CD4-positive, alpha-beta T cell (primary cell): ENCODE results near the gene ZNF467. TPM values are rescaled to one million over a fixed set of nuclear protein-coding genes. Genes with fewer than 3 reads are reported as not detected.

Source experiments
- ATAC-seq: fragments of 200-7000 bp; cut with Tn5 transposase; one replicate; pipeline ENCODE4 v1.10.0; 2022; ENCODE audit warnings: mild to moderate bottlenecking; ENCODE audit not compliant: poor library complexity
- CTCF ChIA-PET: fragments of 350-600 bp; sonication (Branson Sonifier 250); formaldehyde crosslinking; loops from one replicate; lab custom pipeline; 2021; ENCODE audit warnings: antibody characterized with exemption, inconsistent platforms; lab: Charles Lee
- POLR2A ChIA-PET: fragments of 350-600 bp; sonication (Branson Sonifier 250); formaldehyde crosslinking; loops from one replicate; lab custom pipeline; 2021; ENCODE audit warnings: antibody characterized with exemption, inconsistent platforms; lab: Charles Lee
- DNase-seq, 14 experiments: peaks; one replicate each; pipeline ENCODE4 v3.0.0-alpha.2; 2013 to 2020; ENCODE audit warnings: mixed read lengths in 2 of 14
- H3K27ac ChIP-seq, 2 donors: one replicate each; pipeline versions ENCODE4 v1.5.1 to v1.7.0; 2013; ENCODE audit warnings: low read length in 2 of 2, low read depth in 1 of 2, mild to moderate bottlenecking in 1 of 2
- H3K27me3 ChIP-seq, 2 experiments: 1 replicate in 1 of 2; 2 replicates in 1 of 2; pipeline versions ENCODE4 v1.6.1 to v1.7.0; 2013; ENCODE audit warnings: low read length in 2 of 2, control low read depth in 1 of 2, mild to moderate bottlenecking in 1 of 2, moderate library complexity in 1 of 2; ENCODE audit not compliant: insufficient read depth in 2 of 2, control insufficient read depth in 1 of 2
- H3K36me3 ChIP-seq: one replicate; pipeline ENCODE4 v1.6.1; 2013; ENCODE audit warnings: low read length, control low read depth; ENCODE audit not compliant: insufficient read depth
- H3K4me1 ChIP-seq: one replicate; pipeline ENCODE4 v1.6.1; 2013; ENCODE audit warnings: low read length, control low read depth; ENCODE audit not compliant: insufficient read depth
- H3K4me3 ChIP-seq: one replicate; pipeline ENCODE4 v1.5.1; 2013; ENCODE audit warnings: mild to moderate bottlenecking, low read length, moderate library complexity
- H3K9me3 ChIP-seq, 2 experiments: 1 replicate in 1 of 2; 2 replicates in 1 of 2; pipeline versions ENCODE4 v1.6.1 to v1.7.0; 2013; ENCODE audit warnings: low read length in 2 of 2, mild to moderate bottlenecking in 2 of 2, control low read depth in 1 of 2, moderate library complexity in 1 of 2; ENCODE audit not compliant: control insufficient read depth in 1 of 2, insufficient read depth in 1 of 2
- H3K27ac Mint-ChIP-seq: one replicate; pipeline ENCODE4 v1.8.0; 2020; ENCODE audit warnings: mixed read lengths
- H3K27me3 Mint-ChIP-seq: one replicate; pipeline ENCODE4 v1.8.0; 2021; ENCODE audit warnings: mixed read lengths
- H3K36me3 Mint-ChIP-seq: one replicate; pipeline ENCODE4 v1.8.0; 2021; ENCODE audit warnings: low read depth, mixed read lengths
- H3K4me1 Mint-ChIP-seq: one replicate; pipeline ENCODE4 v1.8.0; 2021; ENCODE audit warnings: low read depth, mixed read lengths
- H3K4me3 Mint-ChIP-seq: one replicate; pipeline ENCODE4 v1.8.0; 2020; ENCODE audit warnings: mild to moderate bottlenecking, mixed read lengths
- H3K9me3 Mint-ChIP-seq: one replicate; pipeline ENCODE4 v1.8.0; 2020; ENCODE audit warnings: mixed read lengths
- intact Hi-C, 2 experiments: fragments of 100-400 bp; cut with DNase I in 1 of 2; cut with micrococcal nuclease in 1 of 2; formaldehyde crosslinking; loops; one replicate each; pipeline versions ENCODE4 v1.15.1 to v1.9.0; 2023 to 2025; cut with DNase I, micrococcal nuclease
- total RNA-seq, 174 experiments: library from RNA in 2 of 174; stranded (reverse) in 2 of 174; gene quantifications; one replicate each; pipeline ENCODE4 v1.2.3 and lab custom pipeline; 2021 to 2026
- TF ChIP-seq, protein P1 (sequence below): fragments of 200-600 bp; IDR thresholded peaks from one replicate; pipeline ENCODE4 v1.8.0; 2022; ENCODE audit warnings: antibody characterized with exemption, mild to moderate bottlenecking

ZNF467 gene
- total RNA-seq, 2 experiments from 2014 or later = 4.1 to 4.3 TPM

DNA sequence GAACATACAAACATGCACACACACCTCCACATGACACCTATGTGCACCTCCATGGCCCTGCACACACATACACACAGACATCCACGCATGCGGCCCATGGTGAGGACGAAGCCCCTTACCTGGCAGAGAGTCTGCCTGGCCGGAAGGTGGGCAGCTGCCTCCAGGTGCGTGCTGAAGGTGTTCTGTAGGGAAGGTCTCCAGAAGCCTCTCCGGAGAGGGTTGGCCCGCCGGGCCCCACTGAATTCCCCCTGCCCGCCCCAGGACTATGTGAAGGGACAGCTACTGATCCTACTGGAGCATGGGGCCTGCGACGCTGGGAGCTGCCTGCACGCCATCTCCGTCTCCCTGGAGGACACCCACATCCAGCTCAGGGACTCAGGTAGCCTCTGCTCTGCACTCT lies 8.5 kb upstream of the ZNF467 start:
- no peak overlapping the region for H3K4me3 ChIP-seq
- Mint-ChIP-seq H3K4me1 (no peaks in the 10 kb centered on the region), H3K4me3 (no peak overlapping the region), H3K36me3 (no peaks in the 10 kb centered on the region), H3K27ac (no peak overlapping the region), H3K9me3 (no peaks in the 10 kb centered on the region), H3K27me3 (no peaks in the 10 kb centered on the region)
- intact Hi-C loops = no loop called here
- TF ChIP-seq, protein P1, sequence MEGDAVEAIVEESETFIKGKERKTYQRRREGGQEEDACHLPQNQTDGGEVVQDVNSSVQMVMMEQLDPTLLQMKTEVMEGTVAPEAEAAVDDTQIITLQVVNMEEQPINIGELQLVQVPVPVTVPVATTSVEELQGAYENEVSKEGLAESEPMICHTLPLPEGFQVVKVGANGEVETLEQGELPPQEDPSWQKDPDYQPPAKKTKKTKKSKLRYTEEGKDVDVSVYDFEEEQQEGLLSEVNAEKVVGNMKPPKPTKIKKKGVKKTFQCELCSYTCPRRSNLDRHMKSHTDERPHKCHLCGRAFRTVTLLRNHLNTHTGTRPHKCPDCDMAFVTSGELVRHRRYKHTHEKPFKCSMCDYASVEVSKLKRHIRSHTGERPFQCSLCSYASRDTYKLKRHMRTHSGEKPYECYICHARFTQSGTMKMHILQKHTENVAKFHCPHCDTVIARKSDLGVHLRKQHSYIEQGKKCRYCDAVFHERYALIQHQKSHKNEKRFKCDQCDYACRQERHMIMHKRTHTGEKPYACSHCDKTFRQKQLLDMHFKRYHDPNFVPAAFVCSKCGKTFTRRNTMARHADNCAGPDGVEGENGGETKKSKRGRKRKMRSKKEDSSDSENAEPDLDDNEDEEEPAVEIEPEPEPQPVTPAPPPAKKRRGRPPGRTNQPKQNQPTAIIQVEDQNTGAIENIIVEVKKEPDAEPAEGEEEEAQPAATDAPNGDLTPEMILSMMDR = no peak
- ATAC-seq = no peak
- CTCF ChIA-PET = no interaction called here
- POLR2A ChIA-PET = no interaction called here
- H3K27me3 ChIP-seq = no peaks in the 10 kb centered on the region
- no peaks in the 10 kb centered on the region for H3K9me3 ChIP-seq
- H3K27ac ChIP-seq = no peak overlapping the region
- no peaks in the 10 kb centered on the region for H3K36me3 ChIP-seq
- H3K4me1 ChIP-seq = no peaks in the 10 kb centered on the region
- DNase-seq = no peak

DNA sequence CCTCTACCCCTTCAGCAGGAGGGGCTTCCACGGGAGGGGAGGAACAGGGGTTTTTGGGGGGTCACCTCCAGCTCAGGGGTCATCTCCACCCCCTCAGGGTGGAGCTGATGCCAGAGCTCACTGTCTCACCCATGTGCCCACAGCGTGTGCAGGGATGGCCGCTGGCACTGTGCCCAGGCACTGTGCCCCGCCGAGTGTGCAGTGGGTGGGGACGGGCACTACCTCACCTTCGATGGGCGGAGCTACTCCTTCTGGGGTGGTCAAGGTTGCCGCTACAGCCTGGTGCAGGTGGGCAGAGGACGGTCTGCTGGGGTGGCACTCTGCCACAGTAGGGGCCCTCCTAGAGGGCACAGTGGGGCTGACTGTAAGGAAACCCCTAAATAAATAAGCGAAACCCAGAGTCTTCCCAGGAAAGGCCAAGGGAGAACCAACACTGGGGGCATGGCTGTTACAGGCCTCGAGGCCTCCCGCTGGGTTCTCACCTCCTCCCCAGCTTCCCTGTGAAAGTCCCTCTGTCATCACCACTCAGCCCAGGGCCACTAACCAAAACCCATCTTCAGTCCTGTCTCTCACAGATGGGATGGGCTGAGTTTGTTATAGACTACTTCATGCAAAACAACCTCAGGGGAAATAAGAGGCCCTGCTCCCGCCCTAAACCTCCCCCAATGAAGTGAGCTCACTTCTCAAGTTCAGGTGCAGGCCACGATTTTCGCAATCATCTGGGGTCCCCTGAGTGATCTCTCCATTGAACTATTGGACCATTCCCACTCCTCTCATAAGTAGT lies 7.4 kb upstream of the ZNF467 start:
- no peaks in the 10 kb centered on the region for H3K36me3 Mint-ChIP-seq
- intact Hi-C loops = no loop called here
- H3K4me1 Mint-ChIP-seq = peaks cover 4% of the 10 kb centered on the region
- H3K27me3 Mint-ChIP-seq = no peaks in the 10 kb centered on the region
- ATAC-seq = no peak
- POLR2A ChIA-PET = no interaction called here
- TF ChIP-seq, protein P1 = no peak
- H3K4me3 Mint-ChIP-seq = no peak overlapping the region
- Histone ChIP-seq H3K4me1 (peaks cover 6% of the 10 kb centered on the region), H3K27me3 (no peaks in the 10 kb centered on the region), H3K36me3 (no peaks in the 10 kb centered on the region), H3K4me3 (no peak overlapping the region), H3K9me3 (no peaks in the 10 kb centered on the region), H3K27ac (no peak overlapping the region)
- no peak overlapping the region for H3K27ac Mint-ChIP-seq
- CTCF ChIA-PET = no interaction called here
- DNase-seq = no peak
- H3K9me3 Mint-ChIP-seq = no peaks in the 10 kb centered on the region

DNA sequence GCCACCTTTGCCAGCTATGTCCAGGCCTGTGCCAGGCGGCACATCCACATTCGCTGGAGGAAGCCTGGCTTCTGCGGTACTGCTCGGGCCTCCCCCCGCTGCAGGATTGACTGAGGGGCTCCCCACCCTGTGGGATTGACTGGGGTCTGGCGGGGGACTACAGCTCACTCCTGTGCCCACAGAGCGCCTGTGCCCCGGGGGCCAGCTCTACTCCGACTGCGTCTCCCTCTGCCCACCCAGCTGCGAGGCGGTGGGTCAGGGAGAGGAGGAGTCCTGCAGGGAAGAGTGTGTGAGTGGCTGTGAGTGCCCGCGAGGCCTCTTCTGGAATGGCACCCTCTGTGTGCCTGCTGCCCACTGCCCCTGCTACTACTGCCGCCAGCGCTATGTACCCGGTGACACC lies 6.7 kb upstream of the ZNF467 start:
- Histone ChIP-seq H3K27me3 (no peaks in the 10 kb centered on the region), H3K4me3 (no peak overlapping the region), H3K4me1 (peaks cover 8% of the 10 kb centered on the region), H3K27ac (no peak overlapping the region), H3K36me3 (no peaks in the 10 kb centered on the region), H3K9me3 (no peaks in the 10 kb centered on the region)
- Mint-ChIP-seq H3K36me3 (no peaks in the 10 kb centered on the region), H3K4me1 (peaks cover 8% of the 10 kb centered on the region), H3K9me3 (no peaks in the 10 kb centered on the region), H3K27me3 (no peaks in the 10 kb centered on the region), H3K27ac (no peak overlapping the region), H3K4me3 (no peak overlapping the region)
- TF ChIP-seq, protein P1 = no peak
- intact Hi-C loops = no loop called here
- ChIA-PET POLR2A (no interaction called here), CTCF (no interaction called here)
- ATAC-seq = no peak
- DNase-seq = no peak
